HG02759 (cell line): ENCODE results near the gene EMP2.

Experiments used
- ATAC-seq: cut with Tn5 transposase; IDR thresholded peaks from one replicate; pipeline ENCODE4 v1.9.1; 2021; ENCODE audit warnings: mild to moderate bottlenecking, moderate library complexity; ENCODE audit not compliant: unreplicated experiment

The EMP2 gene

GRCh38 chr16:10494343-10495030, 85.9 kb downstream of the EMP2 start:
- ATAC-seq, result no peak

GRCh38 chr16:10493276-10493675, 87.1 kb downstream of the EMP2 start:
- no peak for ATAC-seq

GRCh38 chr16:10490141-10490540, 90.3 kb downstream of the EMP2 start:
- no peak for ATAC-seq

- ATAC-seq, result no peak
Measured at GRCh38 chr16:10485698-10486382, 94.6 kb downstream of the EMP2 start.

- no peak for ATAC-seq
Measured at GRCh38 chr16:10485159-10485558, 95.2 kb downstream of the EMP2 start.

GRCh38 chr16:10480151-10480550, 100.2 kb downstream of the EMP2 start:
- ATAC-seq, result no peak
